GM06990 (cell line): ENCODE results near the gene CFAP206.
A peak's percentile ranks its signal among the peaks of the same experiment; 100 is the strongest.

Source experiments
- DNase-seq: peaks from one replicate; pipeline ENCODE4 v3.0.0-alpha.2; 2011; ENCODE audit not compliant: insufficient read length; ENCODE audit errors: extremely low read depth
- H3K27me3 ChIP-seq: replicated peaks from 2 replicates; pipeline ENCODE4 v1.6.0; 2011; ENCODE audit warnings: low read length; ENCODE audit not compliant: control insufficient read depth, insufficient read depth
- H3K36me3 ChIP-seq: 2 replicates; pipeline ENCODE4 v1.5.1; 2011; ENCODE audit warnings: low read length; ENCODE audit not compliant: control insufficient read depth, insufficient read depth
- H3K4me3 ChIP-seq: replicated peaks from 2 replicates; pipeline ENCODE4 v1.5.1; 2011; ENCODE audit warnings: low read depth, mild to moderate bottlenecking, control low read depth, low read length
- CTCF ChIP-seq: IDR thresholded peaks from 2 replicates; pipeline ENCODE4 v1.5.1; 2011; ENCODE audit warnings: low read length, control low read depth, mild to moderate bottlenecking, inconsistent platforms; ENCODE audit not compliant: insufficient read depth, poor library complexity, severe bottlenecking

Gene CFAP206

GRCh38 chr6:87401832-87402231 lies 5.9 kb upstream of the CFAP206 start:
- no peak for TF ChIP-seq CTCF
- no peaks in the 10 kb centered on the region for H3K36me3 ChIP-seq
- no peaks in the 10 kb centered on the region for H3K27me3 ChIP-seq
- no peak overlapping the region for H3K4me3 ChIP-seq
- no peak for DNase-seq

GRCh38 chr6:87407561-87407900 lies 241 bp upstream of the CFAP206 start:
- DNase-seq, result no peak
- no peaks in the 10 kb centered on the region for H3K36me3 ChIP-seq
- H3K27me3 ChIP-seq, result no peaks in the 10 kb centered on the region
- peak overlapping the region; percentile 86 for H3K4me3 ChIP-seq
- no peak for TF ChIP-seq CTCF

- no peak for TF ChIP-seq CTCF
- Histone ChIP-seq H3K36me3 (no peaks in the 10 kb centered on the region), H3K4me3 (peak overlapping the region; percentile 86), H3K27me3 (no peaks in the 10 kb centered on the region)
- DNase-seq, result no peak
These were observed 966 bp downstream of the CFAP206 start for GRCh38 chr6:87408721-87409155.

GRCh38 chr6:87419266-87419665 lies 11.5 kb downstream of the CFAP206 start:
- Histone ChIP-seq H3K36me3 (no peaks in the 10 kb centered on the region), H3K27me3 (no peaks in the 10 kb centered on the region), H3K4me3 (no peak overlapping the region)
- DNase-seq, result no peak
- no peak for TF ChIP-seq CTCF

GRCh38 chr6:87420360-87420759 lies 12.6 kb downstream of the CFAP206 start:
- no peak for DNase-seq
- no peak for TF ChIP-seq CTCF
- no peak overlapping the region for H3K4me3 ChIP-seq
- H3K36me3 ChIP-seq, result no peaks in the 10 kb centered on the region
- no peaks in the 10 kb centered on the region for H3K27me3 ChIP-seq

- no peak overlapping the region for H3K4me3 ChIP-seq
- no peaks in the 10 kb centered on the region for H3K27me3 ChIP-seq
- DNase-seq, result no peak
- no peak for TF ChIP-seq CTCF
- H3K36me3 ChIP-seq, result no peaks in the 10 kb centered on the region
These were observed 13.8 kb downstream of the CFAP206 start for GRCh38 chr6:87421576-87421975.
